IPS-15b (cell line): ENCODE results near the gene RRP1B.

ENCODE experiments used
- H3K27me3 ChIP-seq: one replicate; pipeline ENCODE4 v1.6.1; 2013; ENCODE audit warnings: low read length; ENCODE audit not compliant: control insufficient read depth, insufficient read depth
- H3K36me3 ChIP-seq: one replicate; pipeline ENCODE4 v1.6.1; 2013; ENCODE audit warnings: low read length; ENCODE audit not compliant: control insufficient read depth, insufficient read depth
- H3K4me1 ChIP-seq: one replicate; pipeline ENCODE4 v1.6.1; 2013; ENCODE audit warnings: mild to moderate bottlenecking, low read length; ENCODE audit not compliant: control insufficient read depth, insufficient read depth
- H3K4me3 ChIP-seq: one replicate; pipeline ENCODE4 v1.5.1; 2013; ENCODE audit warnings: low read depth, low read length
- H3K9ac ChIP-seq: one replicate; pipeline ENCODE4 v1.6.1; 2013; ENCODE audit warnings: low read depth, mild to moderate bottlenecking, low read length
- H3K9me3 ChIP-seq: one replicate; pipeline ENCODE4 v1.6.1; 2013; ENCODE audit warnings: mild to moderate bottlenecking, low read length; ENCODE audit not compliant: control insufficient read depth, insufficient read depth

The RRP1B gene

DNA sequence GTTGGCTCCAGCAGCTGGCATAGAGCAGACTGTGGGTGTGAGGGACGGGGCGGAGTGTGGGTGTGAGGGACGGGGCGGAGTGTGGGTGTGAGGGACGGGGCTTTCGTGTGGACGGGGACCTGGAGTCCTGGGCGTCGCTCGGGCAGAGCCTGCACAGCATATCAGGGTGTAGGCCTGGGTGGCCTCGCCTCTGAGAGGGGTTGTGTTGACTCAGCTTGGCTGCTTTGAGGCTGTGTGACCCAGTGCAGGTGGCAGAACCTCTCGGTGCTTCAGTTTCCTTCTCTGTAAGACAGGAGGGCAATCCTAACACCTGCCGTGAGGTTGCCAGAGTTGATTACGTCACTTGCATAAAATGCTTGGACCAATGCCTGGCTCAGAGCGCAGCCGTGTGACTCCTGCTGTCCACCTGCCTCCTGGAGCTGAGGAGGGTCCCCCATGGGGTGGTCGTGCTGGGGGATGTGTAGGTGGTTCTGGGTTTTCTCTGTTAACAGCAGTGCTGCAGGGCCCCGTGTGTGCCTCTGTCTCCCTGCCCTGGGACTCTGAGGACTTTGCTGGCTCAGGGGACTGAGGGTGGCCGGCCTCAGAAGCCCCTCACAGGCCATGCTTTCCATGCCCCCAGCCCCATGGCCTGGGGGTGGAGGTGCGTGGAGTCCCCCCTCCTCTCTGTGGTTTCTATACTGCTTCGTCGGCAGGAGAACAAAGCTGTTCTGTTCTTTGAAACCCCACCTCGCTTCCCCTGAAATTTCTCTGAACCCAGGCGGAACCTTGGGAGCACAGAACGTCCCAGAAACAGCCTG lies 75.0 kb downstream of the RRP1B start:
- H3K36me3 ChIP-seq: peaks cover 11% of the 10 kb centered on the region
- H3K4me1 ChIP-seq: no peaks in the 10 kb centered on the region
- H3K27me3 ChIP-seq: no peaks in the 10 kb centered on the region
- H3K9ac ChIP-seq: no peak overlapping the region
- H3K4me3 ChIP-seq: no peak overlapping the region
- no peaks in the 10 kb centered on the region for H3K9me3 ChIP-seq

DNA sequence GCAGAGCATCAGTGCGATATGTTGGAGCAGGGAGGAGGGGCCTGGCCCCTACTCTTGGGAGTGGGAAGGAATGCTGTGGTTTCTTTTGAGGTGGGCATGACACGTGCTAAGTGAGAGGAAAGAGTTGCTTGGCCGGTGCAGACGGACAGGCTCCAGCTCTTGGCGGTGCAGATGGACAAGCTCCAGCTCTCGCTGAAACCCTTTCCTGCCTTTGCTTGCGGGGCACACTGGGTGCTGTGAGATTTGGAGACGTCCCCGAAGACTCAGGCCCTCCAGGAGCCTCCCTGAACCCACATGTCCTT lies 75.5 kb downstream of the RRP1B start:
- Histone ChIP-seq H3K9ac (no peak overlapping the region), H3K9me3 (no peaks in the 10 kb centered on the region)

DNA sequence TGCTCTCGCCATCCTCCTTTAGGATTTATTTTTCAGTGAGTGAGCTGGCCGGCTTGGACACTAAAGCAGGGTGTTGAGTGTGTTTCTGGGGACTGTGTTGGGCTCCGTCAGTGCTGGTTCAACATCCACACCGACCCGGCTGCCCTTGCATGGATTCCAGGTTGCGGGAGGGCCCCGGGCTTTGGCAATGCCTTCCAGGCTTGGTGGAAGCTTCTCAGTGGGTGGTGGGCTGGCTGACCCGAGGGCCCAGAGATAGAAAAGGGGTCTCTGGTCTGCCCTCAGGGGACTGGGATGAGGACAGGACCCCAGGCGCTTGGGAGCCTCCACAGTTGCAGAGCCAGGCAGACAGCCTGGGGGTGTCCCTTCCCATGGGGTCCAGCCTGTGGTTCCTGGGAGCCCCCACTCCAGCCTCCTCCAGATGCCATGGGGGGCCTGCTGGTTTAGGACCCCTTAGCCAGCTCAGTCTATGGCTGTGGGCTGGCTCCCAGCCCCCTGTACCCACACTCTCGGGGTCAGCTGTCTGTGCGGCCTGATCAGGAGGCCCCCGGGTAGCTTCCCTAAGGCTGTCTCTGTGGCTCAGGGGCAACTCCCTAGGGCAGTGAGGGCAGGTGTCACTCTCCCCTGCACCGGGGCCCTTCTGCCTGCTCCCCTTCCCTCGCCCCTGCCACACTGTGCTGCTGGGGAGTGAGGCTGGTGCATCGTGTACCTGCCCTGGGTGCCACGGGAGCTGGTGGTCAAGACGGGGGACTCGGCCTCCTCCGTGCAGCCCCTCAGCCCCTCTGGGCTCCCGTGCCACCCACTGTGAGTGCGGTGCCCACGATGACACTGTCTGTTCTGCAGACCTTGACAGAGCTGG lies 76.1 kb downstream of the RRP1B start:
- Histone ChIP-seq H3K9me3 (no peaks in the 10 kb centered on the region), H3K9ac (no peak overlapping the region), H3K4me1 (no peaks in the 10 kb centered on the region), H3K27me3 (no peaks in the 10 kb centered on the region), H3K4me3 (no peak overlapping the region), H3K36me3 (peaks cover 11% of the 10 kb centered on the region)

More for the DNA sequence above, 75.5 kb downstream of the RRP1B start:
- Histone ChIP-seq H3K4me1 (no peaks in the 10 kb centered on the region), H3K27me3 (no peaks in the 10 kb centered on the region), H3K4me3 (no peak overlapping the region), H3K36me3 (peaks cover 11% of the 10 kb centered on the region)

DNA sequence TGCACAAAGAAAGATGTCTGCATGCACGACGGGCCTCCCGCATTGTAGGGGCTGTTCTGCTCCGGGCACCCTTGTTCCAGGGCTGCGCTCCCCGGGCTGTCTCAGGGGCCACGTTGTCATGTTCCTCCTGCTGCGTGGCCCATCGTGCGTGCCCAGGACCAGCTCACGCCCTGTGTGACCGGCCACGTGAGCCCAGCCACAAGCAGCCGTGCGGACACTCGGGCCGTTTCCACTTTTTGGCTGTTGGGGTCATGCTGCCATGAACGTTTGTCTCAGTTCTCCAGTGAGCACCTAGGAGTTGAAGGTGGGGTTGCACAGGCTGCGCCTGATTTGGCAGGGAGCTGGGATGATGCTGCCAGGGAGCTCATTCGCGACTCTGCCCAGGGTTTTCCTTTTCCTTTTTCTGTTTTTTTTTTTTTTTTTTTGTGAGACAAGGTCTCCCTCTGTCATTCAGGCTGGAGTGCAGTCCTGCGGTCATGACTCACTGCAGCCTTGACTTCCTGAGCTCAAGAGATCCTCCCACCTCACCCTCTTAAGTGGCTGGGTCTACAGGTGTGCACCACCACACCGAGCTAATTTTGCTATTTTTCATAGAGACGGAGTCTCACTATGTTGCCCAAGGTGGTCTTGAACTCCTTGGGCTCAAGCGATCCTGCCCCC lies 77.0 kb downstream of the RRP1B start:
- no peaks in the 10 kb centered on the region for H3K27me3 ChIP-seq
- H3K9ac ChIP-seq: no peak overlapping the region
- H3K4me1 ChIP-seq: no peaks in the 10 kb centered on the region
- H3K4me3 ChIP-seq: no peak overlapping the region
- H3K36me3 ChIP-seq: peaks cover 11% of the 10 kb centered on the region
- H3K9me3 ChIP-seq: no peaks in the 10 kb centered on the region

DNA sequence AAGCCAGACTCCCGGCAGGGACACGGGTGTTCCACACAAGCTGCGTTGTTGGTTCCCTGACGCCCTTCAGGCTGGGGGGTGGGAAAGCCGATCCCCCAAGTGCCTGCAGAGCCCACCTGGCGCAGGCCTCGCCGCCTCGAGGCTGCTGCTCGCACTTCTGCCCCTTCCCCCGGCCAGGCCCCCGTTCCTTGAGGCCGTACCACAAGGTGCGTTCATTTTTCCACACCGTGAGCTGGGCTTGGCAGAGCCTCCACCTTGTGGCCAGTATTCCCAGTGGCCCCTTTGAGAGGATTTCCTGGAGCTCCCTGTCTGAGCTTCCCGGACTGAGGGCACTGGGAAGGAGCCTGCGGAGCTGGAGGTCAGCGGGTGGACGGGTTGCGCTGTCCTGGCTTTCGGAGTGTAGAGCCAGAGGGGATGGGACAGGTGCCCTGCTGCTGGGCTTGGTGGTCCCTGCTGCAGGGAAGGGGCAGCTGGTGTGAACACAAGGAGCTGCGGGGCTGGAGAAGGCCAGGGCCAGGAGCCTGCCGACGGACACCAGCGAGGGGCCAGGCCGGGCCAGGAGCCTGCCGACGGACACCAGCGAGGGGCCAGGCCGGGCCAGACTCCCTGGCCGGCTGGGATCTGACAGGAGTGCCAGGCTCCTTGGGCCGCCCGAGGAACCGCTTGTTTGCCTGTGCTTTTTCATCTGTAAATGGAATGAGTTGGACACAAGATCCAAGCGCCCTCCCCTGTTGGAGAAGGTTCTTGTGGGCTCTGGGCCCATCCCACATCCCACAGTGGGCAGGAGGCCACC lies 78.0 kb downstream of the RRP1B start:
- H3K9me3 ChIP-seq: no peaks in the 10 kb centered on the region
- no peaks in the 10 kb centered on the region for H3K27me3 ChIP-seq
- no peaks in the 10 kb centered on the region for H3K4me1 ChIP-seq
- H3K9ac ChIP-seq: no peak overlapping the region
- H3K4me3 ChIP-seq: no peak overlapping the region
- H3K36me3 ChIP-seq: peaks cover 11% of the 10 kb centered on the region

DNA sequence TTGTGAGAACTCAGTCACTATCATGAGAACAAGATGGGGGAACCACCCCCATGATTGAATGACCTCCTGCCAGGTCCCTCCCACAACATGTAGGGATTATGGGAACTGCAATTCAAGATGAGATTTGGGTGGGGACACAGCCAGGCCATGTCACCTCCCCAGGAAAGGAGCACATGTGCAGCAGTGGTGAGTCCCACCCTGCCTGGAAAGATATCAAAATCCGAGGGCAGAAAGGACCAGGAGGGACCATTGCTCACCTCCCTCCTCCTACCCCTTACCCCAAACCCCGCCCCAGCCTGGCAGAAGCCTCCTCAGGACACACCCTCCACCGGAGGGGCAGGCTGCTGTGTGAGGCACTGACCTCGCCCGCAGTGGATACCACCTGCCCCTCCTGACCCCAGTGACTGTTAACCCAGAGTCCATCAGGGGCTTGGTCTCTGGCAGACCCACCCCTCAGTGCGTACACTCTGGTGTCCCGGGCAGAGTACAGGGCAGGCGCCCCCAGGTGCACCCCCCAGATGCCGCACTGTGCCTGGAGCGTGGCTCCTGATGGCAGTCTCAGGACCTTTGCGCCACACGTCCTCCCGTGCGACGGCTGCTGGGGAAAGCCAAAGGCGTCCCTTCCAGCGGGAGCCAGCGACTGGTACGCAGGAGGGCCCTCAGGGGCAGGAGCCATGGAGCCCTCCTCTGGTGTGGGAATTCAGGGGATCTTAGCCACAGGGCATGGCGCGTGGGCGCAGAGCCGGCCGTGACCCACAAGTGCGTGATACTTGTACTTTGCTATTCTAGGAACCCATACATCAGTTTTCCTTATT lies 80.5 kb downstream of the RRP1B start:
- Histone ChIP-seq H3K9me3 (no peaks in the 10 kb centered on the region), H3K9ac (no peak overlapping the region), H3K36me3 (peaks cover 19% of the 10 kb centered on the region), H3K27me3 (no peaks in the 10 kb centered on the region), H3K4me3 (no peak overlapping the region), H3K4me1 (no peaks in the 10 kb centered on the region)

DNA sequence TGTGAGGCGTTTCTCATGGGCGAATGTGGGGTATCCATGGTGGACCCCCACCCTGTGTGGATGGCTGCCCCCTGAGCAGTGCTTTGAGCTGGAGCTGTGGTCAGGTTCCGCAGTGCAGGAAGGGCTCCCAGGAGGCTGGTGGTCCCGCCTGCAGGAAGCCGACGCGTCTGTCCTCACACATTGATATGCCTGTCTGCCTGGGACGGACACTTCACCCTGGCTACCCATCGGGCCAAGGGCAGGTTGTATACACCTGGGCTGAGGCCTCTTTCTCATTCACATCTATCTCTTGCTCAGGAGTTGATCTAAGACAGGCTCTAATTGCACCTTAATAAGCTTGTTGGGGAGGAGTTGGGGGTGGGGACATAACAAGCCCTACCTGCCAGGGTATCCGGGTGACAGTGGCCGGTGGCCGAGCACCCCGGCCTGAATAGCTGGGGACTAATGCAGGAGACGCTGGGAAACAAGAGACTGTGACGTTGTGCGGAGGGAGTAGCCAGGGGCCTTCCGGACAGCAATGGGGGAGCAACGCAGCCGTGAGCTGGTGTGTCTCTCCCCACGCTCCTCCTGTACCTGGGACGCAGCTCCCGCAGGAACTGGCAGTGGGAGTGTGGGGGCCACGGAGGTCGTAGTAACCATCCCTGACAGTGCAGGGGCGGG lies 81.3 kb downstream of the RRP1B start:
- no peaks in the 10 kb centered on the region for H3K27me3 ChIP-seq
- H3K4me1 ChIP-seq: no peaks in the 10 kb centered on the region
- peaks cover 20% of the 10 kb centered on the region for H3K36me3 ChIP-seq
- H3K4me3 ChIP-seq: no peak overlapping the region
- no peaks in the 10 kb centered on the region for H3K9me3 ChIP-seq
- H3K9ac ChIP-seq: no peak overlapping the region

DNA sequence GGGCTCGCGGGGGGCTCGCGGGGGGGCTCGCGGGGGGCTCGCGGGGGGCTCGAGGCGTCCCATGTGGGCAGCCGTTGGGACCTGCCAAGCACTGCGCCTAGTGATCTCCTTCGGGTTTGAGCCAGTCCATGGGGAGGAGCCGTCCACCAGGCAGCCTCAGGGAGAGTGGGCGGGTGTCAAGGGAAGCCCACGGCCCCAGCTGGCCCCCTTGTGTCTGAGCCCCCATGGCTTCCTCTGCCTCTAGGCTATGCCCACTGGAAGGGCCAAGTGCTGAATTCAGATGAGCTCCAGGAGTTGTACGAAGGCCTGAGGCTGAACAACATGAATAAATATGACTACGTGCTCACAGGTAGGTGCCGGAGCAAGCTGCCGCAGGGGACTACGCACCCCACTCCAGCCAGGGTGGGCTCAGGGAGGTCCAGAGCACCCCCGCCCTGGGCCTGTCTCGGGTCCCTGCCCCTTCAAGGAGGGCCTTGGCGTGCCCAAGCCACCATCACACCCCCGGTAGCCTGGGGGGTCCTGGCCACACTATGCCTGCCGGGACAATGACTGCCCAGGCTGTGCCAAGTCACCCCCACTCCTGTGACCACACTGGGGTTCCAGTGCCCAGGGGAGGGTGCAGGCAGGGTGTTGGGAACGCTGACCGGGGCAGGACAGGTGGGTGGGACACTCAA lies 82.2 kb downstream of the RRP1B start:
- Histone ChIP-seq H3K9me3 (no peaks in the 10 kb centered on the region), H3K36me3 (peaks cover 20% of the 10 kb centered on the region), H3K4me1 (no peaks in the 10 kb centered on the region), H3K9ac (no peak overlapping the region), H3K27me3 (no peaks in the 10 kb centered on the region), H3K4me3 (no peak overlapping the region)

DNA sequence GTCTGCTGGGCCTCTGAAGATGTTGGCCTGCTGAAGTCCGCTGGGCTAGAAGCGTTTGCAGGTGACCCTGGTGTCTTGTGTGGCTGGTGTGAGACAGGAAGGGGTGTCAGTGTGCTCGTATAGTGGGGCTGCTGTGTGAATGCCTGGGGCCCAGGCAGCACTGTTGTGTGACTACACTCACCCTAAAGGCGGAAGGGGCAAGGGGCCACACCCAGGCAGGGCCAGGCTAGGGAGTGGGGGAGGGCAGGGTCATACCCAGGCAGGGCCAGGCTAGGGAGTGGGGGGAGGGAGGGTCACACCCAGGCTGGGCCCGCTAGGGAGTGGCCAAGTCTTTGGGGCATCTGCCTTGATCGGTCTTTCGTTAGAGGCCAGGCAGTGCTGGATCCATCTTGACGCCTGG lies 84.6 kb downstream of the RRP1B start:
- no peak overlapping the region for H3K9ac ChIP-seq
- H3K4me1 ChIP-seq: no peaks in the 10 kb centered on the region
- no peaks in the 10 kb centered on the region for H3K27me3 ChIP-seq
- H3K9me3 ChIP-seq: no peaks in the 10 kb centered on the region
- H3K36me3 ChIP-seq: peaks cover 25% of the 10 kb centered on the region
- no peak overlapping the region for H3K4me3 ChIP-seq

DNA sequence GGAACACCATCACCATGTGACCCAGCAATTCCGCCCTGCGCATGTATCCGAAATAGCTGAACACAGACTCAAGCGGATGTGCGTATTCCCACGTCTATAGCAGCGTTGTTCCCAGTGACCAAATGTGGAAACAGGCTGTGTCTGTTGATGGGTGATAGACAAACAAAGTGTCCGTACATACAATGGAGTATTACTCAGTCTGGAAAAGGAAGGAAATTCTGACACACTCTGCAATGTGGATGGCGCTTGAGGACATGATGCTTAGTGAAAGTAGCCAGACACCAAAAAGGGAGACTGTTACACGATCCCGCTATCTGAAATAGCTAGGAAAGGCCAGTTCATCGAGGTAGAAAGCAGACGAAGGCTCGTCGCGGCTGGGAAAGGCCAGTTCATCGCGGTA lies 85.4 kb downstream of the RRP1B start:
- Histone ChIP-seq H3K27me3 (no peaks in the 10 kb centered on the region), H3K4me1 (no peaks in the 10 kb centered on the region), H3K9me3 (no peaks in the 10 kb centered on the region), H3K9ac (no peak overlapping the region), H3K36me3 (peaks cover 25% of the 10 kb centered on the region), H3K4me3 (no peak overlapping the region)
